Endothelial cell of umbilical vein (primary cell): ENCODE data around the gene INPP5A. TPM values are rescaled to one million over a fixed set of nuclear protein-coding genes. Genes with fewer than 3 reads are reported as not detected.

Experiments
- BruUV-seq: library from RNA; stranded (reverse); fragments of 400-500 nt; replicated peaks from 2 replicates; lab custom pipeline; 2021; lab: Mats Ljungman, UMichigan
- CTCF ChIA-PET: fragments of 300-600, 350-600 bp; sonication (Branson Sonifier 250); formaldehyde crosslinking; loops from one replicate; lab custom pipeline; 2021; ENCODE audit warnings: antibody characterized with exemption, inconsistent platforms; lab: Charles Lee
- POLR2A ChIA-PET: fragments of 300-600, 350-600 bp; sonication (Branson Sonifier 250); formaldehyde crosslinking; loops from one replicate; lab custom pipeline; 2021; ENCODE audit warnings: antibody characterized with exemption, inconsistent platforms; lab: Charles Lee
- DNase-seq: peaks from one replicate; pipeline ENCODE4 v3.0.0-alpha.2; 2011; ENCODE audit warnings: low read depth, low spot score
- FAIRE-seq: peaks from 2 replicates; lab custom pipeline; 2011; peaks lifted over from hg19 to GRCh38; lab: Jason Lieb, UNC
- H2AFZ ChIP-seq: 2 replicates; pipeline ENCODE4 v1.6.0; 2012; ENCODE audit warnings: low read depth, low read length, control low read depth, inconsistent platforms
- H3K27ac ChIP-seq: 2 replicates; pipeline ENCODE4 v1.5.1; 2011; ENCODE audit warnings: low read depth, mild to moderate bottlenecking, control low read depth, low read length, moderate library complexity; ENCODE audit not compliant: insufficient read depth
- H3K27me3 ChIP-seq, 2 experiments: 2 replicates each; pipeline versions ENCODE4 v1.6.0 to v1.6.1; 2011; ENCODE audit warnings: low read length in 2 of 2, mixed read lengths in 1 of 2; ENCODE audit not compliant: control insufficient read depth in 2 of 2, insufficient read depth in 2 of 2
- H3K36me3 ChIP-seq, 2 experiments: 2 replicates in 1 of 2; 3 replicates in 1 of 2; pipeline ENCODE4 v1.5.1; 2011; ENCODE audit warnings: low read length in 2 of 2, mild to moderate bottlenecking in 1 of 2, moderate library complexity in 1 of 2; ENCODE audit not compliant: control insufficient read depth in 2 of 2, insufficient read depth in 2 of 2; ENCODE audit errors: extremely low read depth in 1 of 2
- H3K4me1 ChIP-seq: 3 replicates; pipeline ENCODE4 v1.5.1; 2011; ENCODE audit warnings: mild to moderate bottlenecking, low read length; ENCODE audit not compliant: control insufficient read depth, insufficient read depth; ENCODE audit errors: extremely low read depth
- H3K4me2 ChIP-seq: 2 replicates; pipeline ENCODE4 v1.6.1; 2011; ENCODE audit warnings: low read length, control low read depth, mixed read lengths; ENCODE audit not compliant: insufficient read depth
- H3K4me3 ChIP-seq, 3 experiments: fragments of 200-600 bp in 1 of 3; sonication (generic), shearing (Covaris generic) in 1 of 3; replicated peaks in 1 of 3; 2 replicates each; pipeline ENCODE4 v1.5.1; 2011 to 2016; ENCODE audit warnings: control low read depth in 3 of 3, low read length in 3 of 3, mild to moderate bottlenecking in 2 of 3, inconsistent platforms in 1 of 3, low read depth in 1 of 3, moderate library complexity in 1 of 3; ENCODE audit not compliant: insufficient read depth in 1 of 3
- H3K79me2 ChIP-seq: 2 replicates; pipeline ENCODE4 v1.6.0; 2012; ENCODE audit warnings: low read length, inconsistent platforms; ENCODE audit not compliant: control insufficient read depth, insufficient read depth
- H3K9ac ChIP-seq: replicated peaks from 2 replicates; pipeline ENCODE3; 2011; ENCODE audit warnings: low read length, control low read depth; ENCODE audit not compliant: insufficient read depth; ENCODE audit errors: extremely low read depth
- H3K9me1 ChIP-seq: replicated peaks from 3 replicates; pipeline ENCODE4 v1.6.0; 2011; ENCODE audit warnings: mild to moderate bottlenecking, low read length; ENCODE audit not compliant: control insufficient read depth, insufficient read depth; ENCODE audit errors: extremely low read depth
- H3K9me3 ChIP-seq: replicated peaks from 2 replicates; pipeline ENCODE4 v1.5.1; 2012; ENCODE audit warnings: low read length, inconsistent platforms; ENCODE audit not compliant: control insufficient read depth, insufficient read depth
- H4K20me1 ChIP-seq: replicated peaks from 2 replicates; pipeline ENCODE3; 2011; ENCODE audit warnings: mild to moderate bottlenecking, low read length; ENCODE audit not compliant: control insufficient read depth, insufficient read depth; ENCODE audit errors: extremely low read depth
- GATA2 ChIP-seq: IDR thresholded peaks from 2 replicates; pipeline ENCODE4 v1.7.0; 2011; ENCODE audit warnings: low read depth, mild to moderate bottlenecking, moderate library complexity, mixed read lengths, low read length; ENCODE audit not compliant: insufficient read length, insufficient read depth
- JUN ChIP-seq: IDR thresholded peaks from 2 replicates; pipeline ENCODE4 v1.6.1; 2011; ENCODE audit warnings: borderline replicate concordance, low read depth; ENCODE audit not compliant: insufficient read length, insufficient read depth
- dilution Hi-C: fragments of 300-500 bp; cut with MboI; formaldehyde crosslinking; loops from one replicate; pipeline ENCODE4 v1.15.0; 2019; ENCODE audit warnings: low sequenced_read_pairs; ENCODE audit not compliant: extremely low pct_ligation_motif_present
- intact Hi-C: fragments of 100-400 bp; cut with micrococcal nuclease; formaldehyde crosslinking; loops from one replicate; pipeline ENCODE4 v1.10.0; 2022
- polyA plus RNA-seq, 4 experiments: library from polyadenylated mRNA; depleted of rRNA in 3 of 4; stranded (reverse) in 3 of 4; unstranded in 1 of 4; fragments of >200 nt; gene quantifications; 2 replicates each; pipeline versions ENCODE4 v1.2.1 to v1.2.3, GENCODE V29; 2011 to 2012; ENCODE audit warnings: missing spikeins in 1 of 4
- total RNA-seq: library from RNA; stranded (reverse); gene quantifications from 2 replicates; pipeline ENCODE4 v1.2.3, GENCODE V29; 2021
- TF ChIP-seq, protein P1 (sequence below): IDR thresholded peaks from 2 replicates; pipeline ENCODE4 v1.6.1; 2011; ENCODE audit not compliant: insufficient read depth, insufficient read length
- TF ChIP-seq, protein P2 (sequence below), 2 donors: IDR thresholded peaks; 1 replicate in 1 of 2; 2 replicates in 1 of 2; pipeline ENCODE4 v1.5.1; 2011; ENCODE audit warnings: low read length in 2 of 2, mild to moderate bottlenecking in 2 of 2, moderate library complexity in 2 of 2, control low read depth in 1 of 2, inconsistent platforms in 1 of 2, low read depth in 1 of 2; ENCODE audit not compliant: insufficient read depth in 1 of 2; ENCODE audit errors: extremely low read depth in 1 of 2

Gene INPP5A
- total and polyA plus RNA-seq, 2 donors (not counting 3 experiments of a cell fraction or from before 2014, with no cell fraction given), result 22.9 to 33.2 TPM

DNA sequence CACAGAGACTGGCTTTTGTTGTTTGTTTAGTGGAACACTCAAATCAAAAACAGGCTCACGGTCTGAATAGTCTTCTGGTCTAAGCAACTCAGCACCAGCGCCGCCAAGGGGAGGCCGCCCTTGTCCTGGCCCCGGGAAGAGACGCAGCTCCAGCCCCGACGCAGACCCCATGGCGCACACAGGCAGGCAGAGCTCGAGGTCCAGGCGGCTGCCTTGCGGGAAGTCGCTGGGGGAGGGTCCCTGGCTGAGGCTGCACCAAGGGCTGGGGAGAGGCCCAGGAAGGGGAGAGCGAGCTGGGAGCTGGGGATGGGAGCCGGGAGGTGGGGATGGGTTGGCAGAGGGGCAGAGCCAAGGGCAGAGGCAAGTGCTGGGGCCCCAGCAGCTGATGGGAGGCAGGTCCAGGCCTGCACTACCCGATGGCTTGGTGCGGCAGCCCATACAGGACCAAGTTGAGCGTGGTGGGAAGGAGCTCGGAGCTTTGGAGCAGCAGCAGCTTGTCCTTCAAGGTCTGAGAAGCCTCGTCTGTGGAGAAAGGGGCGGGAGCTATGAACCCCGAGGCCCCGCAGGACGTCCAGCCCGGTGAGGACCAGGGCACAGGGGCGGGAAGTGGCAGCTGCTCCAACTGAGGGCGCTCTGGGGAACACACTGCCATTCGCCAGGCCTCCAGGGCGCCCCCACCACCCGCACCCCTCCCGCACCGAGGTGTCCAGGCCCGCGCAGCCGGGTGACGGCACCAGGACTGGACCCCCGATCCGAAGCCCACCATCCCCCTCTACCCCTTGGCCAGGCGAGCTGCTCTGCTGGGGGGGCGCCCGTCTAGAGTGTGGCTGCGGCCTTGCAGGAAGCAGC is 271.0 kb downstream of the INPP5A start:
- POLR2A ChIA-PET, result no interaction called here
- TF ChIP-seq, protein P1, sequence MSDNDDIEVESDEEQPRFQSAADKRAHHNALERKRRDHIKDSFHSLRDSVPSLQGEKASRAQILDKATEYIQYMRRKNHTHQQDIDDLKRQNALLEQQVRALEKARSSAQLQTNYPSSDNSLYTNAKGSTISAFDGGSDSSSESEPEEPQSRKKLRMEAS, result no peak
- TF ChIP-seq GATA2, result no peak
- no peak for TF ChIP-seq JUN
- TF ChIP-seq, protein P2, sequence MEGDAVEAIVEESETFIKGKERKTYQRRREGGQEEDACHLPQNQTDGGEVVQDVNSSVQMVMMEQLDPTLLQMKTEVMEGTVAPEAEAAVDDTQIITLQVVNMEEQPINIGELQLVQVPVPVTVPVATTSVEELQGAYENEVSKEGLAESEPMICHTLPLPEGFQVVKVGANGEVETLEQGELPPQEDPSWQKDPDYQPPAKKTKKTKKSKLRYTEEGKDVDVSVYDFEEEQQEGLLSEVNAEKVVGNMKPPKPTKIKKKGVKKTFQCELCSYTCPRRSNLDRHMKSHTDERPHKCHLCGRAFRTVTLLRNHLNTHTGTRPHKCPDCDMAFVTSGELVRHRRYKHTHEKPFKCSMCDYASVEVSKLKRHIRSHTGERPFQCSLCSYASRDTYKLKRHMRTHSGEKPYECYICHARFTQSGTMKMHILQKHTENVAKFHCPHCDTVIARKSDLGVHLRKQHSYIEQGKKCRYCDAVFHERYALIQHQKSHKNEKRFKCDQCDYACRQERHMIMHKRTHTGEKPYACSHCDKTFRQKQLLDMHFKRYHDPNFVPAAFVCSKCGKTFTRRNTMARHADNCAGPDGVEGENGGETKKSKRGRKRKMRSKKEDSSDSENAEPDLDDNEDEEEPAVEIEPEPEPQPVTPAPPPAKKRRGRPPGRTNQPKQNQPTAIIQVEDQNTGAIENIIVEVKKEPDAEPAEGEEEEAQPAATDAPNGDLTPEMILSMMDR (IDR thresholded peaks at IDR 0.05; ENCODE audit: extremely low read depth in 1 of 2, insufficient read depth in 1 of 2, low read depth in 1 of 2, low read length in 2 of 2), result no peak
- FAIRE-seq (no peak), DNase-seq (no peak)
- Histone ChIP-seq H3K9me1 (no peaks in the 10 kb centered on the region), H2AFZ (no peak overlapping the region), H3K4me1 (no peaks in the 10 kb centered on the region), H4K20me1 (no peaks in the 10 kb centered on the region), H3K4me3 (no peak overlapping the region), H3K27ac (no peak overlapping the region), H3K27me3 (no peaks in the 10 kb centered on the region), H3K9me3 (no peaks in the 10 kb centered on the region), H3K36me3 (no peaks in the 10 kb centered on the region), H3K9ac (no peak overlapping the region), H3K4me2 (no peak overlapping the region), H3K79me2 (no peaks in the 10 kb centered on the region)
- dilution Hi-C loops, result no loop called here
- no TSS peak for BruUV-seq
- CTCF ChIA-PET, result no interaction called here
- intact Hi-C loops, result no loop called here
